HG03342 (cell line): ENCODE measurements around the gene MBD5.
"Not testable (repeated sequence)": the region's sequence is repeated elsewhere in the genome, so short reads cannot be mapped to it uniquely, and the experiment has no call there.

ENCODE experiments used
- ATAC-seq: cut with Tn5 transposase; IDR thresholded peaks from one replicate; pipeline ENCODE4 v1.9.1; 2021; ENCODE audit warnings: mild to moderate bottlenecking, moderate library complexity; ENCODE audit not compliant: unreplicated experiment

Gene MBD5

DNA sequence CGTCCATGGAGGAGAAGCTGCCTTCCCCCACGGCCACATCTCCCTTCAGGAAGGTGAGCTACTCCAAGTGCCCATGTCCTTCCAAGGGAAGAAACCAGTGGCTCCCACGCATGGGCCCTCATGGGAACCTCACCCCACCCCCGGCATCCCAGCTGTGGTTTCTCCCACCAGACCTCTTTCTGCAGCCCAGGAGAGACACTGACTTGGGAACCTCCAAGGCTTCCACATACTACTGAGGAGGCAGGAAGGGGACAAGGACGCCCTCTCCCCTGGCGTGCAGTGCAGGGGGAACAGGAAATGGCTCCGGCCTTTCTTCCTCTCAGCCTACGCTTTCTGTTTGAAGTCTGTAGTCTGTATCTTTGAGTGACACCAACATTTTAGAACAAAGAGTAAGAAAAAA, 519.1 kb downstream of the MBD5 start:
- peak; percentile 49 for ATAC-seq

DNA sequence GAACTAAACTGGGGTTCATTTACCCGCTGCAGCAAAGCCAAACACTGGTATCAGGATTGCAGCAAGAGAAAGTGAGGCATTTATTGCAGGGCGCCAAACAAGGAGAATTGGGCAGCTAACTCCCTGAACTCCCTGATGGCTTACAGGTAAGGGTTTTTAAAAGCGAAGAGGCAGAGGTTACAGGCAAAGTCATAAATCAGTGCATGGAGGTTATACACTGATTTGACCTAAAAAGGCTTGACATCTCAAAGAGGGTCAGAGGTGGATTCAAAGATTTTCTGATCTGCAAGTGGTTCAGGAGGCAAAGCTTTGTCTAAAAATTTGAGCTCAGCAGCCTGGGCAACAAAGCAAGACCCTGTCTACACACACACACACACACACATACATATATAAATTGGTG, 520.9 kb downstream of the MBD5 start:
- ATAC-seq: no peak

DNA sequence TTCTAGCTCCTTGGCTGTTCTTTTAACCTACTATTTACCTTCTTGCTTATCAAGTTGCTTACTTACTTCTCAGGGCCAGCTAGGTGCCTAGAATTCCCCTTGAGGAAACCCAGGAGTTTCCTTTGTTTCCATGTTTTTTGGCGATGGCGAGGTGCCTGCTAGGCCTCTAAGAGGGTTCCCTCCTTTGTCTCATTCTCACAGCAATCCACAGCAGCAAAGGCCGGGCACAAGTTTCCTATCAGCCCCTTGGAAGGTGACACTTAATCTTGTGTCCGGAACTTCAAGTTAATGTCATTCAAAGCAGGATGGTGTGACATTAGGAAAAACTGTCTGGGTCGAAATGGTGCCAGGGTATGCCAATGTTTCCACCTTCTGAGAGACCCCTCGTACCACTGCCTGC, 521.7 kb downstream of the MBD5 start:
- ATAC-seq: no peak

DNA sequence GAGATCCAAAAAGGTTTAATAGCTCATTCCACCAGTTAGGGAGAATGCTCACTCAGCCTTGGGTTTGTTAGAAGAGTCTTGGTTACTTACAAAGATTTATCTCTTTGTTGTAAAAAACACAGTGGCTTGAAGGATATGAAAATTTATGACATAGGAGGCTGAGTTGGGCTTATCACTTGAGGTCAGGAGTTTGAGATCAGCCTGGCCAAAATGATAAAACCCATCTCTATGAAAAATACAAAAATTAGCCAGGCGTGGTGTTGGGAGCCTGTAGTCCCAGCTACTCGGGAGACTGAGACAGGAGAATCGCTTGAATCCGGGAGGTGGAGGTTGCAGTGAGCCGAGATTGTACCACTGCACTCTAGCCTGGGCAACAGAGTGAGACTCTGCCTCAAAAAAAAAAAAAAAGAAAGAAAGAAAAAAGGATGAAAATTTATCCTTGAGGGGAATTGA, 522.2 kb downstream of the MBD5 start:
- ATAC-seq: not testable (repeated sequence)

DNA sequence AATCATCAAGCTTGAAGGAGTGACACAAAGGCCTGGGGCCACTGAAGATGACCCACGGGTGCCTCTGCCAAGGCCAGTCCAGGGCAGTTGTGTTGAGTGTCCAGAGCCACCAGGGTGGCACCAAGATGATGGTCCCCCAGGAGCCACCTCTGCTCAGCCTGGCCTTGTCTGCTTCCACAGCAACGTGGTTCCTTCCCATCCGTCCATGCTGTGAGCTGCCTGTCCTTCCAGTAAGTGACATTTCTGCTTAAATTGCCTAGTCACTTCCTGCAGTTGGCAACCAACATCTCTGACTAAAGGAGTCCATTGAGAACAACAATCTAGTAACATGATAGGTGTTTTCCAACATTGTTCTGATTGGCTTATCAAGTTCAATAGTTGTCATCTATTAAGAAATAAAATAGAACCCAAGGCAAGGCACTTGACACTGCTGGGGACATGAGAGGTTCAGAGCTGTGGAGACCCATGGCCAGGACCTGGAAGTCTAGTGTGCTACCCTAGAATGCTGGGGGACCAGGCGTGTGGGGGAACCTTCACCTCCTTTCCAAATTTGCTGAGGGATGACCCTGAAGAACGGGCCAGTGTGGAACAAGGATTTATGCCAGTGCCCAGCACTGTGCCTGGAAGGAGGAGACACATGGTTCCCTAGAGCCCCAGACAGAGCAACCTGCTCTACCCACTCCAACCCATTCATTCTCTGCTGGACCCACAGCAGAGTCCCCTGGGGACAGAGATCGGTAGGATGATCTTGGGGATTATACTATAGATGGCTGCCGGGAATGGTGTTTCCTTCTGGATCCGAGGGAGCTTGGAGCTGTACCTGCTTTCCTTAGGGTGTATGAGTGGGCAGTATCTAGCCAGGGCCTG, 524.7 kb downstream of the MBD5 start:
- ATAC-seq: no peak

DNA sequence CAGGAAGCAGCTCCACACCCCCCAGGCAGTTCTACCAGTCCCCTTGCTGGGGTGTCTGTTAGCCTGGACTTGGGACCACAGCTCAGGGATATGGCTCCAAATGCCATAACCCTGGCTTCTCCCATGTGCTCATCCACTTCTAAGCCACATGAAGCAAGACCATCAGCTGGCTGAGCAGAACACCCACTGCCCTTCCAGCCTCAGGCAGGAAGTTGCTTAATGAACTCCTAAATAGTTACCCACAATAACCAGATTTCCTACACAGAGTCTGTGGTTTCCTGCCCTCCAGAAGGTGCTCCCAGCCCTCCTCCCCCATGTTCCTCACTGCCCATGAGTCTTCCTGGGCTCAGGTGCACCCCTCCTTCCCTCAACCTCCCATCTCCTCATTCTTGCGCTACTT, 525.4 kb downstream of the MBD5 start:
- no peak for ATAC-seq

DNA sequence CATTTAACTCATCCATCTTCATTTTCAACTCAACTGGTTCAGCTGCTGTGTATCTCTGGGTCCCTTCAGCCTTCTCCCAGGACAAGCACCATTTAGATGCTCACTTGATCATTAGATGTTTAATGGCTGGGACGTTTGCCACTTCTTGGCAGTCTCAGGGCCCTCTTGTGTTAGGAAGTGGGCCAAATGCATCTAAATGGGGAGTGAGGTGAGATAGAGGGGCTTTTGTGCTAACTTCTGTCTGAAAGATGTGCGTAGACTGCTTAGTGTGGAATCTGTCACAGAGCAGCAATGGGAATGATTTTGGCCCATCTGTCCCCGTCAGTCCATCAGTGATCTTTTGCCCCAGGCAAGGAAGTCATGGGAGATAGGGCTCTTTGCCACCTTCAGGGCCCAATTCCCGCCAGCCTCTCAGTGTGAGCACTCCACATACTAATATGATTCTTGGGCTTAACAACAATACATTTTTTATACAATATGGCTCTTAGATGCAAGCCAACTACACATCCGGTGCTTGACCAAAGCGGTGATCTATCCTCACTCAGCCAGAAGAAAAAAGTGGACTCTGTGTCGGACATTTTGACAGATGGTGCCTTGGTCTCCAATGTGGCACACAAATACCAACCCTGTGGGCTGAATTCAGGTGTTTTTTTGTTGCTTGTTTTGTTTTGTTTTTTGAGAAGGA, 528.0 kb downstream of the MBD5 start:
- ATAC-seq: no peak

DNA sequence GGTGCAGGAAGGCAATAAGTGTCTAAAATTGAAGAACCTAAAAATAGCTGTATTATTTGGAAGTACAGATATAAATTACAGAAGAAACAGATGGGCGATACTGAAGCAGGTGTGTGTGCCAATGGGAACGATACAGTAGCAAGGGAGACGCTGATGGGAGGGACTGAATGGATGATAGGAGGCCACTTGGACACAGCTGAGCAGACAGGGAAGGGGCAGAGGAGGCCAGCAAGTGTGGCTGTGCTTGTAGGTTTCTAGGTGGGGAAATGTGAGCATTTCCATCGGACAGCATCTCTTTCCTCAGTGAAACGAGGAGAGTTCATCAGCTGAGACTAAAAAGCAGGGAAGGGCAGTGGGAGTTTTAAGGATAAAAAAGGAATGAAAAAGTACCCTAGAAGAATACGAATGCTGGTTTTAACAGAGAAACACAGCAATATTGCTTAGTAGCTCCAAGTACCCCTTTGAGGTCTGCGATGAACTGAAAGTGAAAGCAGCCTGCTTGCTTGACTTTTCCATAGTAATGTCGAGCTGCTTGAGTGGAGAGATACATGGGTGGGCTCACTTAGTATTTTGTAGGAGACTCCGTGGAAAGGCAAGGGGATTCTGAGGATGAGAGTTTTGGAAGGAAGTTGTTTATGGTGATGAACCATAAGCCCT, 531.9 kb downstream of the MBD5 start:
- peak; percentile 64 for ATAC-seq

DNA sequence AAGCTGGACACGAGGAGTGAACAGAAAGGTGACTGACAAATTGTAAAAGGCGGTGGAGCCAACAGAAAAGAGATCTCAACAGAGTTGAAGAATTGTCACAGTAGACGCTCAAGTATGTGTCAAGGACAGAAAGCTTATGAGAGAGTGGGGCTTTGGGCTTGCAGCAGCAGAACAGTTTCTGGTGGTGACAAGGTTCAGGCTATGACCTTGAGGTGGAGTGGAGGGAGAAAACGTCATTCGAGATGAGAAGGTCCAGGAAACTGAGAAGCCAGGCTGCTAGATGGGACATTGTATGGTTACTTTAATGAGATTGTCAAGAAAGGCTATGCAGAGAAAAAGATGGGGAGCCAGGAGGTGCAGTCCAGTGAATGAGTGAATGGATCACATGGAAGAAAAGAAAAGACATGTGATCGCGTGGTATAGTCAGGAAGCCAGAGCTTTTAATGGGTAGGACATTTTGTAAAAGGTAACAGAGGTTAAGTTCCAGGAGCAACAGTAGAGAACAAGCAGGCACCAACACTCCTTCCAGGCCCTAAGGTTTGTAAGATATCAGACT, 532.5 kb downstream of the MBD5 start:
- peak; percentile 15 for ATAC-seq

DNA sequence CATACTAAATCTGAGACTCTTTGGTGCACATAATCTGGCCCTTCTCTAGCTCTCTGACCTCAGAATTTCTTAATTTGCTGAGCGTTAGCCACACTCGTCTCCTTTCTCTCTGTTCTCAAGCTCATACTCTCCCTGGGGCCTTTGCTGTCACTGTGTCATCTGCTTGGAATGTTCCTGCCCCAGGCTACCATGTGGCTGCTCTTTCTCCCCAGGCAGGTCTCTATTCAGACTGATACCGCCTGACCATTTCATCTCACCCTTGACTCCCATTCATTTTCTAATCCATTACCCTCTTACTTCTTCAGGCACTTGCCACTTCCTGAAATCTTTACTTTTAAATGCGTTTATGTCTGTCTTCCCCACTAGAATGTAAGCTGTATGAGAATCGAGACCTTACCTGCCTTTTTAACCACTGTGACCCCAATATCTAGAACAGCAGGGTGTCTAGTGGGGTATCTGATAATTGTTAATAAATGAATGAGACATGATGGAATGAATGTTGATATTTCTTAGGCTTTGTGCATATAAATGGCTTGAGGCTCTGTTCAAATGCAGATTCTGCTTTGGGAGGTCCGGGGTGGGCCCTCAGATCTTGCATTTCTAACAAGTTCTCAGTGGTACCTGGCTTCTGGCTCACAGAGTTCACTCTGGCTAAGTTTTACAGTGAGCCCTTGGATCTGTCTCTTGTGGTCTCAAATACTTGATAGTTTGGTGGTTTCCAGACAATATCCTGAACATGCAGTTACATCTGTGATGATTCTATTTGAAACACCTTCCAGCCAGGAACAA, 533.8 kb downstream of the MBD5 start:
- no peak for ATAC-seq

DNA sequence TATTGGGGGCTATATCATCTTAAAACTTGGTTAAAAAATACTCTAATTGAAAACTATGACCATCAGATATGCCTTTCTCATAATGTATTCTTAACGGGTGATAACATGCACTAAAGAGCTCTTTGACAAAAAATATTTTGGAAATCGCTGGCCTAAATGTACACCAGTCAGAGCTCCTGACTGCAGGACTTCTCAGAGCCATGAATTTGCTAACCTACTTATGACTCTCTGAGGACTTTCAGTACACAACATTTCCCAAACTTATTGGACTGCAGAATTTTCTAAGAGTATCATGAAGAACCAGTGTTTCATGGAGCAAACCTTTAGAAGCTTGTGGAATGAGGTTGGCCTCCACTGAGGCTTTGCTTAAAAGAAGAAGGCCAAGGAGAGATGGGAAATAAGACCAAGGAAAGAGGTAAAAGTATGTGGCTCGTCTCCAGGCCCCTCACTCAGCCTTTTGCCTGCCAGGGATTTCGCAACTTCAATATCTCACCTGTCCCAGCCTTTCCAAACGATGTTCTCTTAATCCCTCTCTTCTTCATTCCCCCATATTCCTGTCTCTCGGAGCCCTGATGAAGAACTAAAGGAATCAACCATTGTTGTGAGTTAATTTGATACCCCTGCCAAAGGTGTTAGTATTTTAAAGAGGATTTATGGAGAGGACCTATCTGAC, 534.9 kb downstream of the MBD5 start:
- no peak for ATAC-seq

DNA sequence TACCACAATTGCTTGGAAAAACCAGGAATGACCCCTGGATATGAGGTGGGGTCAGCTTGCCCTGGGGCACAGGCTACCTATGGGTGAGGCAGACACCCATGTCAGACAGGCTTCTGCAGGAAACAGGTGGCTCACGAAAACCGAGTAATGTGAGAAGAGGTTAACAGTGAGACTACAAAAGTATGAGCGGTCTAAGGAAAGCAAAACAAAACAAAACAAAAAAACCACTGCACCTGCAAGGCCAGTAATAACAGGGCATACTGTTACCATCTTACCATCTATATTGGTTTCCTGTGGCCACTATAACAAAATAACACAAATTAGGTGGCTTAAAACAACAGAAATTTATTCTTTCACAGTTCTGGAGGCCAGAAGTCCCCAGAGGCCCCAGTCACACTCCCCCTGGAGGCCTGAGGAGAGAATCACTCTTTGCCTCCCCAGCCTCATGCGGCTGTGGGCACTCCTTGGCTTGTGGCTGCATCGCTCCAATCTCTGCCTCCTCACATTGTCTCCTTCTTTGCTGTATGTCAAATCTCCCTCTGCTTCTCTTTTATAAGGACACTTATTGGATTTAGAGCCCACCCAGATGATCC, 537.0 kb downstream of the MBD5 start:
- peak; percentile 63 for ATAC-seq

DNA sequence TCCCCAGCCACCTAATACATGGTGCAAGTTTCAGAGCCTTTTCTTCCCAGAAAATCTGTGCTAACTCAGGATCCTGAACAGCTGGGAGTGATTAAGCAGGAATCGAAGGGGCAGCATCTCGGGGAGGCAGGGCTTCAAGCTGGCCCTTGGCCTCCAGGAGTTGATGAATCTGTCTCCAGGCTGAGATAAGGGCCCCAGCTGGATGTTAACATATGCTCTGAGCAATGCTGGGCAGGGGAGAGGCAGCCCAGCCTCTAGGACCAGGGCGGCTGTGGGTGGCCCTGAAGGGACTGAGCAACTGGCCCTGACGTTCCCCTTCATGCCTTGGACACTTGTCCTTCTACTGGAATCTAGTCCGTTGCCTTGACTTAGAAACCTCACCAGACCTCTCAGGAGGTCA, 539.6 kb downstream of the MBD5 start:
- no peak for ATAC-seq

DNA sequence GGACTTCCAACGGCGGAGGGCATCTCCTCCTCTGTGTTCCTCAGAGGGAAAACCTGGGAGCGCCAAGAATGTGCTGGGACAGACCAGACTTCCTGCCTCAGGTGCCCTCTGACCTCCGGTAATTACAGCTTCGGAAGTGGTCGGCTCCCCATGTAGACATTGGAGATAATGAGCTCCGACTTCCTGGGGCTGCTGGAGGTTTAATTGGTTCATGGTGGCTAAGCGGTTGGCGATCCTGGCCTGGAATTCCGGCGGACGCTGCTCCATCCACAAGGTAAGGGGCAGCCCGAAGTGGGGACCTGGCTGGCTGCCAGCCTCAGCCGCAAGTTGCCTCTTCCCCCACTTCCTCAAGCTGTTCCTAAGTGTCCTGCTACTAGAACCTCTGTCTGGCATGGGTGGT, 540.5 kb downstream of the MBD5 start:
- no peak for ATAC-seq

DNA sequence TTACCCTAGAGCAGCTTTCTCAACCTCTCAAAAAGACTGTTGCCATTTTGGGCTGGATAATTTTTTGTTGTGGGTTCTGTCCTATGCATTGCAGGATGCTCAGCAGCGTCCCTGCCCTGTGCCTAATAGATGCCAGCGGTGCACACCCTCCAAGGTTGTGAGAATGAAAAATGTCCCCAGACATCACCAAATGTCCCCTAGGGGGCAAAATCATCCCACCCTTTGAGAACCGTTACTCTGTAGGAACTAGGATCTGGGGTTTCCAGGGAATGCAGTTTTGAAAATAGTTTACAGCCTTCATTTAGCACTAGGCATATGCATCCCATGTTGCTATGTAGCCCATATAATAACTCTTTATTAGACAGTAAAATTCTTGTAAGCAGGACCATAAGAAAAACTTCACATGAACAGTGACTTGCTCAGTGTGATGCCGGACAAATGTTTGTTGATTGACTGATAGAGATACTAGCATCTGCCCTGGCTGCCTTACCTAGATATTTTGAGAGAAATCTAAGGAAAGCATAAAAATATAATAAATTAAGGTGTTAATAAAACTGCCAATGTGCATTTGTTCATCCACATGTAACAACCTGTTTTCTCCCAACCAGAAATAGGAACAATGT, 544.5 kb downstream of the MBD5 start:
- no peak for ATAC-seq
